Measurements from ENCODE around the gene RNF224. TPM values are rescaled to one million over a fixed set of nuclear protein-coding genes. Genes with fewer than 3 reads are reported as not detected.

Gene RNF224
- total and polyA plus RNA-seq, 12 donors = 0.14 TPM; not detected in 11

GRCh38 chr9:137247916-137248175 is 20.5 kb downstream of the RNF224 start:
- DNase-seq = no peak
- 85 to 87% methylated on average over 6 of the region's 6 CpGs for WGBS, 2 donors
- Histone ChIP-seq H3K4me3 (no peak overlapping the region), H3K4me1 (peaks cover 0 to 40% (median 22%) of the 10 kb centered on the region in 9 donors), H3K36me3 (peaks cover 0 to 13% (median 7%) of the 10 kb centered on the region in 9 donors), H3K27me3 (no peaks in the 10 kb centered on the region), H3K27ac (no peak overlapping the region), H3K9me3 (no peaks in the 10 kb centered on the region)
- TF ChIP-seq CTCF (IDR thresholded peaks at IDR 0.05) = no peak
- ATAC-seq = no peak
- intact Hi-C loops (cut with DNase I) = no loop called here

- Histone ChIP-seq H3K4me3 (no peak overlapping the region), H3K4me1 (peaks cover 5 to 37% (median 22%) of the 10 kb centered on the region in 9 donors), H3K27me3 (no peaks in the 10 kb centered on the region), H3K9me3 (no peaks in the 10 kb centered on the region), H3K36me3 (no peaks in the 10 kb centered on the region), H3K27ac (peak overlapping the region in 5 of 10 donors; percentile 43 to 58 (median 51))
- WGBS, 2 donors = 35 to 42% methylated on average over 17 to 18 of the region's 18 CpGs
- ATAC-seq = peak in 5 of 8 donors; percentile 0 to 35 (median 16)
- intact Hi-C loops (cut with DNase I) = no loop called here
- no peak for DNase-seq
- TF ChIP-seq CTCF (IDR thresholded peaks at IDR 0.05) = no peak
These were observed 23.3 kb downstream of the RNF224 start for GRCh38 chr9:137250329-137251193.

GRCh38 chr9:137251194-137251461 is 23.8 kb downstream of the RNF224 start, which contains the start of gene STPG3:
STPG3 (plus strand) TSS chr9:137251286; CDS start chr9:137251287, 1 bp downstream.
- intact Hi-C loops (cut with DNase I) = no loop called here
- no peak for TF ChIP-seq CTCF (IDR thresholded peaks at IDR 0.05)
- peaks cover 7 to 41% (median 27%) of the 10 kb centered on the region in 9 donors for H3K4me1 ChIP-seq
- no peaks in the 10 kb centered on the region for H3K9me3 ChIP-seq
- no peak for DNase-seq
- ATAC-seq = no peak
- WGBS, 2 donors = 62 to 65% methylated on average over 4 of the region's 4 CpGs
- peak within 1 kb of the TSS in 5 of 10 donors; percentile 43 to 58 (median 51) for H3K27ac ChIP-seq
- H3K36me3 ChIP-seq = peaks cover 0 to 2% (median 0%) of the 10 kb centered on the region in 9 donors
- no peak within 1 kb of the TSS for H3K4me3 ChIP-seq
- H3K27me3 ChIP-seq = no peaks in the 10 kb centered on the region

GRCh38 chr9:137251490-137252268 is 24.4 kb downstream of the RNF224 start:
- peaks cover 0 to 7% (median 3%) of the 10 kb centered on the region in 9 donors for H3K36me3 ChIP-seq
- H3K4me3 ChIP-seq = no peak overlapping the region
- no peak for ATAC-seq
- DNase-seq = no peak
- WGBS, 2 donors = 88 to 90% methylated on average over 20 to 22 of the region's 22 CpGs
- no peak for TF ChIP-seq CTCF (IDR thresholded peaks at IDR 0.05)
- H3K27ac ChIP-seq = no peak overlapping the region
- intact Hi-C loops (cut with DNase I) = no loop called here
- H3K4me1 ChIP-seq = peaks cover 13 to 47% (median 32%) of the 10 kb centered on the region in 9 donors
- no peaks in the 10 kb centered on the region for H3K9me3 ChIP-seq
- H3K27me3 ChIP-seq = no peaks in the 10 kb centered on the region

Measured in heart right ventricle (tissue), 16 donors.